Inferior parietal cortex (tissue), 1 donor: ENCODE measurements around the gene TMEM179.

Source experiments
- DNase-seq: peaks from one replicate; pipeline ENCODE4 v3.0.0-alpha.2; 2016; ENCODE audit errors: extremely low spot score

Gene TMEM179

DNA sequence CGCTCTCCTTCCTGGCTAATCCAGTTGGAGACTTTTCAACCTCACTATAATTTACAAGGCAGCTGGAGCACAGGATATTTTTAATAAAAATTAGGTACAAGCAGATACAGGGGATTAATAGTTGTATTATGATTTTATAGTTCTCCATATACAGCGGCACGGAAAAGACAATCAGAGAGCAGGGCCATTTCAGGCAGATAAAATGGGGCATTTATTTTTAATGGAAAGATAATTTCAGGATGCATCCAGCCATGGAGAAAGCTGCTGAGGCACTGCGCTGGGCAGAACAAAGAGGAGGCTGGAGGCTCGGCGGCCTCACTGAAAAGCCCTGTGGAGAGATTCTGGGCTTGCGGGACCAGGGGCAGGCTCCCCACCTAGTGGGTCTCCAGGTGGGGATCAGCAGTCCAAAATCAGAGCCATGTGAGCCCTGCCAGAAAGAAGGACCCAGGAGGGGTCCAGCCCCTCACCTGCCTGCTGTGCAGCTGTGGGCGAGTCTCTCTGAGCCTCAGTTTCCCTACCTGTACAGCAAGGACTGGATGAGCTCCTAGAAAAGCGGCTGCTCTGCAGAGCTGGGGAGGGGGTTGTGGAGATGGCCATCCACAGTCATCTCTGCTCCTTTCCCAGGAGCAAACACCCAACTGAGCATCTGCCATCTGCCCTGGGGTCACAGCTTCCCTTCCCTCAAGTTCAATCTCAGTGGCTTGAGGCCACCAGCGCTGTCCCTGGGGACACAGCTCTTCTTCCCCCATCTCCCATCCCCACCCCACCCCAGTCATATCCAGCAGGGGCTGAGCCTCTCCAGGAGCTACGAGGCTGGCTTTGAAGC lies 48.9 kb downstream of the TMEM179 start:
- no peak for DNase-seq

DNA sequence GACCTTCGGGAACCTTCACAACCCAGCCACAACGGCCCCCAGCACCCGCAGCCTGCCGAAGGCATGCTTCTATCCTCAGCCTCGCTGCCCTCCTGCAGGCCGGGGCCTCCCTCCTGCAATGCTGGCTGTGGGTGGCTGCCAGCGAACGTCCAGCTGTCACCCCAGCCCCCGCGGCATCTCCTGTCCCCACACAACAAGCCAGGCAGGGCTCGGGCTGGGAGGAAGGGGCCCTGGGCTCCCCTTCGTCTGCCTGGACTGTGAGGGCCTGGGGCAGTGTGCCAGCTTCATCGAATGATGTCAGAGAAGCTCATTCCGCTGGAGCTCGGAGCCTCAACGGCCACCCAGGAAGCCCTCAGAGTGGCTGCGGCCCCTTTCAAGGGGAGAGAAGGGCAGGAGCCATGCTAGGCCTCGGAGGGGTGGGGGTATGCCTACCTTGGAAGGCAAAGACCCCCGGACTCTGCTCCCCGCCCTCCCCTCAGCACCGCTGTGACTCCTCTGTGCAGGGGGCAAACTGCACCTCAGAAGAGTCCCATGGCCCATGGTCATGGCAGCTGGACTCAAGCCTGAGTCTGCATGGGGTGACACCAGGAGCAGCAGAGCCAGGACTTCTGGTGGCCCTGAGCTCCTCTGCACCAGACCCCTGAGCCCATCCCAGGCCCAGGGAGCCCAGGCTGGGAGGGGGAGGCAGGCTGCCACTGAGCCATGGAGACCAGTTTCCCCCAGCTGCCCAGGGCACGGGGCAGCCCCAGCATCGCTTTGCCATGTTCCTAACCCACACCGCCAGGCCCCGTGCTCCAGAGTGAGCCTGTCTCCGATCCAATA lies 49.8 kb downstream of the TMEM179 start:
- DNase-seq = no peak

DNA sequence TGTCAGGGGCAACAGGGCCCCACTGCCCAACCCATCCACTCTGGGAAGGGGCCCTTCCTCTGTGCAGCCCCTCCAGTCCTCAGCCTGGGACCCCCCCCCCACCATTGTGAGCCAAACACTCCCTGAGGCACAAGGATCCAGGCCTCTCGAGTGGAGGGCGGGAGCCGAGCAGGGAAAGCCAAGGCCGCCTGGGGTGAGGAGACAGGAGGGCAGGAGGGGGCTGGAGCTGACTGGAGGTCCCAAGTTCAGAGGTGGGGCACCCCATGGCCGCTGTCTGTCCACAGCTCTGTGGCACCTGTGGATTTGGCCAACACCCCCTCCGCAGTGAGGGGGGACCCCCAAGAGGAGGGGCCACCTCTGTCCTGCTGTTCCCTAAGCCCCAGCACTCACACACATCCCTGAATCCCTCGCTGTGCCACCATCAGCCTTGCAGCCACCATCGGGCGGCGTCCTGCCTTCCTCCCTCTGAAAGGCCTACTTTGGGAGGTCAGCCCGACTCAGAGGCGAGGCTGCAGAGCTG lies 50.4 kb downstream of the TMEM179 start:
- DNase-seq = no peak

DNA sequence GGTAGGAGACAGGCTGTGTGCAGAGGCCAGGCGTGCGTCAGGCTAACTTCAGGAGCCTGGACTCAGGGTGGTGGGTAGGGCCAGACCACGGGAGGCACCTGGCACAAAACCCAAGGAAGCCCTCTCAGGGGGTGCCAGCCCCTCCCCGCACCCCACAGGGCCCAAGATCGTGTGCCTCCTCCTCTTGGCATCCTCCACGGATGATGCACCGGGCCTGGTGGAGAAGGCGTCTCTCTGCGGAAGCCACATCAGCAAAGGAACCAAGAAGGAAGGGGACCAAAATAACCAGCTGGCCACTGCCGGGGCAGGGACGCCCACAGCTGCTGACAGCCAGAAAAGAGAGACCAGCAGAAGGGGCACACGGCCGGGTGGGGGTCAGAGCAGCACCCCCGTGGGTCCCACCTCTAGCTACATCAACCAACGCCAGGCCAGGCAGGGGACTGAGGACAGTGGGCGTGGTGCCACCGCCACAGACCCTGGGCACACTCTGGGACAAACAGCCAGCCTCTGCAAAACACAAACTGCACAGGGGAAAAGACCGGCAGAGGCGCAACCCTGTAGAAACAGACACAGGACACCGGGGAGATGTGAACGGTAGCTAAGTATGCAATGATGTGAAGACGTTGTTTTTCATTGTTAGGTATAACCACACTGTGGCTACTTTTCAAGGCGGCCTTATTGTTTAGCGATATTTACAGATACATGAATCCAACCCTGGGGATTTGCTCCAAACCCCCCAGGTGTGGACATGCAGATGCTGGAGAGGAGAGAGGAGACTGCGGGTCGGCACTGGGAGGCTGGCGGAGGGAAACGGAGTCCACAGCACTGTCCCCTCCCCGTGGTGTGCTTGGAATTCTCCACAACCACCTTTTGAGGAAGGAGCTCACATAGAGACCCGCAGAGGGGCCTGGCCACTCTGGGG lies 51.1 kb downstream of the TMEM179 start:
- no peak for DNase-seq

DNA sequence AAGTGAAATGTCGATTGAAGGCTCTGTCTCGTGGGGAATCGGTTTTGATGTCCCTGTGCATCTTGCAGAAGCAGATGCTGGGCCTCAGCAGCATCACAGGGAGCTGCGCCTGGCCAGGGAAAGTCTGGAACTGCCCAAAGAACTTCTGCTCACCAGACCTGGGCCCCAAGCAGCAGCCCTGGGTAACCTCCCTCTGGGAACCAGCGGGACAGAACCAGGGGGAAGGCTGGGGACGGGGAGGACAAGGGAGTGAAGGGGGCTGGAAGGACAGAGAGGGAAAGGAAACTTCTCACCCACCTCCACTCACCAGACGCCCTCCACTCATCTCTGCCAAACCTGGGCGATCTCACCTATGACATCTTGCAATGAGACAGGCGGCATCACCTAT lies 51.8 kb downstream of the TMEM179 start:
- no peak for DNase-seq

DNA sequence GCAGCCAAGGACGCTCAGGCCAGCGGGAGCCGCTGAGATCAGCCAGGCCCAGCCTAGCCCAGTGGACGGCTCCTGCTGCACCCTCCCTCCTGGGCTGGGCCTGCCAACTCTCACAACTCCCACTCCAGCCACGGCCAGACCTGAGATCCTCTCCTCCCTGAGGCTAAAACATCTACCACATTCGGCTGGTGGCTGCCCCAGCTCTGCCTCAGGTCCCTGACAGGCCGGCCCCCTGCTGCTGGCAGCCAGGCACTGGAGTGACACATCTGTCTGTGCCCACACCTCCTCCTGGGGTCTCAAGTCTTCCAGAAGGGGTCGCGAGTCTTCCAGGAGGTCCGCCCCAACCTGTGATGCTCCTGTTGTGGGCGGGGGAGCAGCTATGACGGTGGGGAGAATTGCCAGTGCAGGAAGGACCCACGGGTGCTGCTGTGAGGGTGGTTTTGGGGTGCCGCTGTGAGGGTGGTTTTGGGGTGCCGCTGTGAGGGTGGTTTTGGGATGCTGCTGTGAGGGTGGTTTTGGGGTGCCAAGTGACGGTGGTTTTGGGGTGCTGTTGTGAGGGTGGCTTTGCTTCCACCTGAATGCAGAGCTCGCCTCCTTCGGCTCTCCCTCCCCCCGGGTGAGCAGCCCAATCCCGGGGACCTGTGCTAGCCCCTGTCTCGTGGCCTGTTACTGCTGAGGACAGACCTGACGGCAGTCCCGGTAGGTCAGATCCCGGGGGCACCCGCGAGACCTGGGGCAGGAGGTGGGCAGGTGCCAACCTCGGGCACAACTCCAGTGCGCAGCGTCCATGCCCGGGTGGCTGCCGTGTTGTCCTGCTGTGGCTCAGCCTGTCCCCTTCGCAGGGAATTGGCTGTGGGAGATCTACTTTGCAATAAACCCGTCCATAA lies 52.5 kb downstream of the TMEM179 start:
- no peak for DNase-seq

DNA sequence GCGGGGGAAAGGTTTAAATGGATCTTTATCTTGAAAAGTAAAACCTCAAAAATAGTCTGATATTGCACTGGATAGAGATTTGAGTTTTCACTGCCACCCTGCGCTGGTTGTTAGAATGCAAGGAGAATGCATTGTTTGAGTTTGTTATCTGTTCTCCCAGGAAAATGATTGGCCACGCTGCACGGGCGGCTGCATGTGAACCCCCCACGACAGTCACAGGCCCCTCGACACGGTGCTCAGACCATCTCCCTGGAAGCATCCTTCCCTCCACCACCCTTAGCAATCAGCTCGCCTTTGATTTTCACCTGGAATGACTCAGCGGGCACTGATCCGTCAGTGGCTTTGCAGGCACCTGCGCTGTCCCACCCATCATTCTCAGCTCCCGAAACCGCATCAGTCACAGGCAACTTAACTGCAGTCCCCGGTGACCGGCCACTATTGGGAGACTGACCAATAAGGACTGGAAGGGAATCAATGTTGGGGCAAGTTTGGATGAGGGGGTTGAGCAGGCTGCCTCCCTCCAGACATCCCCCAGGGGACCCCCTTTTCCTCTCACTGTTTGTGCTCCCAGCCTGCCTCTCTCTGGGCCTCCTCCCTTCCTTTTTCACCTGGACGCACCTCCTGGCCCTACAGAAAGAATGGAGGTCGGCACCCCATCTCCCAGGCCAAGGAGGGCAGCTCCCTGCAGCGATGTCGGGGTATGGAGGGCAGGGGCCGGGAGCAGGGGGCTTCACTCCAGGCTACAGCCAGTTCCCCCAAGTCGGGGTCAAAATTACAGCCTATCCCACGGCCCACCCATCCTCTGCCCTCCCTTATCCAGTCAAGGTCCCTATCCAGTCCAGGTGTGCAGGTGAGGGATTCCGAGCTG lies 53.5 kb downstream of the TMEM179 start:
- peak; percentile 17 for DNase-seq

DNA sequence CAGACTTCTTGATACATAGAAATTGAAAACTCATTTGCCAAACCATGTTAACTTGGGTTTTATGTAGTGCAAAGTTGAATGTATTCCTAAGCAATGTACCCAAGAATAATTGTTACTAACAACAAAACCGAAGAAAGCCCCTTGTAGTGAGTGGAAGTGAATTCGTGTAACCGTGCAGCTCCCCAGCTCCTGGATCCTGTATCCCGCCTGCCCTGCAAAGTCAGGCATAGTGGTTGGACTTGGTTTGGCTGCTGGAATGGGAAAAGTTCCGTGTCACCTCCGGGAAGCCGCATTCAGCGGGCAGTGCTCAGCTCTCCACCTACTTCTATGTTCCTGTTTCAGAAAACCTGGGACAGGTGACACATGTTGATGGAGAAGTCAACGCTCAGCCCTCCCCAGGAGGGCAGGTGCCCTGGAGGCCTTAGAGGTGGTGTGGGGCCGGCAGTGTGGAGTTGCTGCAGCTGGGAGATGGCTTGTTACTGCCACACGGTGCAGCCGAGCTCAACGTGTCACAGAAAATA lies 54.2 kb downstream of the TMEM179 start:
- no peak for DNase-seq

DNA sequence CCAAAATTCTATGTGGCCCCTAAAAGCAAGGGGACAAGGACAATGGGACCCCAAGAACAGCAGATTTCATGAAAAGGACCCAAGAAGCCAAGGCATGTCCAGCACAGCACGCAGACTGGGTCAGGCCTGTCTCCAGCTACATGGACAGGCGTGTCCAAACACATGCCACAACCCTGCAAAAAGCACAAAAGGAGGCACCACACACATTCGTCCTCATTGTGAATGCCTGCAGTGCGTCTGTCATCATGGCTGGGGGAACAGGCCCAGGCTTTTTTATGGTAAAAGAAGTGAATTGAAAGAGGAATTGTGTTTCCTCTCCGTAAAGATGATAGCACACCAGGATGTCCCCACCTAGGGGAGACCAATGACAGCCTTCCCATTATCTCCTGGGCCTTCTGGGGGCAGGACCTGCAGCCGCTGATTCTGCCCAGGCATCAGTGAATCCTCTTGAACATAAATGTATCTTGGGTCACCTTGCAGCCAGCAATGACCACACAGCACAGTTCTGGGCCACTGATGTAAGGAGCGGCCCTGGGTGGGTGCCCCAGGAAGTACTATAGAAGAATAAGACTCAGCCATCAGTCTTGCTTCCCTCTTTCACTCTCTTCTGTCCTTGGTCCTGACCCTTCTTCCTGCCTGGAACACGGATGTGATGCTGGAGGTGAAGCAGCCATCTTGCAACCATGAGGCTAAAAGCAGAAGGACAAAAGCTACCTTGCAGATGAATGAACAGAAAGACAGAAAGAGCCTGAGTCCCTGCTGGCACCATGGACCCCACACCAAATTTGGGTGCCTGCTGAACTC lies 54.8 kb downstream of the TMEM179 start:
- DNase-seq = no peak

DNA sequence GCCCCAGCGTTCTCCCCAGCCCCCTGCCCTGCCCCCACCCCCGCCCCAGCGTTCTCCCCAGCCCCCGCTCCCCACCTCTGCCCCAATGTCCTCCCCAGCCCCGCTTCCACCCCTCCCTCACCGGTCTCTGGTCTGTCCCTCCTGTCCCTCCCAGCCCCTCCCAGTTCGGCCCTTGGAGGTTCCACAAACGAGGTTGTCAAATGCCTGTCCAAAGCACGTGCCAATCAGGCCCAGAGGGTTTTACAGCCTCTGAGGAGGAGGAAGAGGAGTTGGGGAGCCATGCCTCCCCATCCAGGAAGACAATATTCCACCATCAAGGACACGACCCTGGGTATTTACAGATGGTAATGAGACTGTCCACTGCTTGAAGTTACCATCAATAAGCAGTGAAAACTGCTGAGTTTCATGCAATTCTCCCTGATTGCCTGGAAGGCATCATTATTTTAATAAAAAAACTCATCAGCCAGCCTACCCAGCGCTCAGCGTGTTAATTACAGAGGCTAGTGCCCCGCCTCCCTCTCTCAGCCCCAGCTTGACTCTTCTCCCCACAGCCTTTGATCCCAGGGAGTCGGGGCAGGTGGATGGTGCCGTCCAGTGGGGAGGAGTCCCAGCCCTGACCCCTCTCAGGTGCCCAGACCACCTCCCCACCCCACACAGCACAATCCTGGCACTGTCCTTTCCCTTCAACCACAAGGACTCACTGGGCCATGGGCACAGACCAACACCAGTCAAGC lies 55.6 kb downstream of the TMEM179 start:
- DNase-seq = no peak

DNA sequence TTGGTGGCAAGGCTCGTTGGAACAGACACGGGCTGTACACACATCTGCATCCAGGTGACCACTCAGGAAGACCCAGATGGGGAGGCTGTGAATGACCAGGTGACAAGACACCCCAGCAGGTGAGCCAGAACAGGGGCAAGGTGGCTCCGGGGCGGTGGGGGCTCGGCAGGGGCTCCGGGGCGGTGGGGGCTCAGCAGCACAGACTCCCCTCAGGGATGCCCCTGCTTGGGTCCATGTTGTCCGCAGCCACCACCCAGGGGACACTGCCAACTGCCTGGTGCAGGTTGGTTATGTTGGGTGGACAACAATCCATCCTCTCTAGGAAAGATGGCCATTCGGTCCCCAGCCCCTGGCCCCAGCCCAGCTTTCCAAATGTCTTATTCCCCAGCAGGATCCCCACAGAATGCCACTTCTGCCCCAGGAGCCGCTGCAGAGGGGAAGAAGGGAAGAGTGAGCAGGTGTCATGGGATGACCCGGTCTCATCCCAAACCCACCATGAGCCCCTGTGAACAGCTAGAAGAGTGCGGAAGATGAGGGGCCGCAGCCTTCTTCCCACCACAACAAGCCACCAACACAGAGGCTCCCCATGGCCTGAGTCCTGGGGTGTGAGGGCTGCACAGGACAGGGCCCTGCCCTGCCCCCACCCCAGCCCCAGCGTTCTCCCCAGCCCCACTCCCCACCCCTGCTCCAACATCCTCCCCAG lies 56.4 kb downstream of the TMEM179 start:
- DNase-seq = no peak

DNA sequence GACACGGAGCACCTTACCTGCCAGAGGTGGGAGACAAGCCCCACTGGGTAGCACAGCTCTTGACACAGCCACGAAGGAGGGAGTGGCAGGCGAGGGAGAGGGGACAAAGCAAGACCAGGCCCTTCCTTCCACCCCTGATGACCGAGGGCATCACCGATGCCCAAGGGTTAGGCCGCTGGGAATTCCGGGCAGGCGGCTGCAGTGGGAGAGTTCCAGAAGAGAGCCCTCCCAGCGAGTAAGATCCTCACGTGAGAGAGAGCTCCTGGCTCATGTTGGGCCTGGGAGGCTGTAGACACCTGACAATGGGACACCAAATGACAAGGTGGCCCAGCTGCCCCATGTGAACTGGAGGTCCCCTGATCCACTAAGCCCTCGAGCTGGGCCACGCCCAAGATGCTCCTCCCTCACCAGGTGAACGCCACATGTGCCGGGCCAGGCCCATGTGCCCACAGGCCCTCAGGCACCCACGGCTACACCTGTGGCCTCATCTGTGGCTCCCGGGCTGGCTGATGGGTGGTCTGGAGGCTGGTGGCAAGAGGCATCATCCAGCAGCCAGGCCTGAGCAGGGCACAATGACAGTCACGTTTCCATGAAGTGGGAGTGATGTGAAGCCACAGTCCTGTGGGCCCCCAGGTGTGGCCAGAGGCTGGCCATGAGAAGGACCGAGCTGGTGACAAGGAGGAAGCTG lies 57.1 kb downstream of the TMEM179 start:
- DNase-seq = no peak

DNA sequence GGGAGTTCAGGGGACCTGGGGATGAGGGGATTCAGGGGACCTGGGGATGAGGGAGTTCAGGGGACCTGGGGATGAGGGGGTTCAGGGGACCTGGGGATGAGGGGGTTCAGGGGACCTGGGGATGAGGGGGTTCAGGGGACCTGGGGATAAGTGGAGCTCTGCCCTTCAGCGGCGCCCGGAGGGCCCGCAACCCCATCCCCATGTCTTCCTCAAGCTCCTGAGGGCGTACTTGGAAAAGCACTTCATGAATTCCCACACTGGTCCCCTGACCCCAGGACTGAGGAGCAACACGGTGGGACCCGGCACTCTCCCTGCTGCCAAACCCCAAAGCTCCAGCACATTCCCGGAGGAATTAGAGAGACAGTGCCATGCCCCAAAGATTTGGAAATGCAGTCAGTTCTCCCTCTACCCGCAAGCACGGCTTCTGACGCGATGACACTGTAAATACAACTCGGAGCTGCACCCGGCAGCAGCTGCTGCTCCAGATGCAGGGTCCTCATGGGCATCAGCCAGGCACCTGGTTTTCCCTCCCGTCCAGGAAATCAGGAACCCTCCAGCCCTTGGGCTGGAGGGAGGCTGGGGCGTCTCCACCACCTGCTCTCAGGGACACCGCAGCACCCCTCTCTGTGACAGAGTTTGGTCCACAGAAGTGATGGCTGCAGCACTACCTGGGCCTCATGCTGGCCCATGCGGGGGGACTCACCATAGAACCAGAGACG lies 57.8 kb downstream of the TMEM179 start:
- DNase-seq = no peak

DNA sequence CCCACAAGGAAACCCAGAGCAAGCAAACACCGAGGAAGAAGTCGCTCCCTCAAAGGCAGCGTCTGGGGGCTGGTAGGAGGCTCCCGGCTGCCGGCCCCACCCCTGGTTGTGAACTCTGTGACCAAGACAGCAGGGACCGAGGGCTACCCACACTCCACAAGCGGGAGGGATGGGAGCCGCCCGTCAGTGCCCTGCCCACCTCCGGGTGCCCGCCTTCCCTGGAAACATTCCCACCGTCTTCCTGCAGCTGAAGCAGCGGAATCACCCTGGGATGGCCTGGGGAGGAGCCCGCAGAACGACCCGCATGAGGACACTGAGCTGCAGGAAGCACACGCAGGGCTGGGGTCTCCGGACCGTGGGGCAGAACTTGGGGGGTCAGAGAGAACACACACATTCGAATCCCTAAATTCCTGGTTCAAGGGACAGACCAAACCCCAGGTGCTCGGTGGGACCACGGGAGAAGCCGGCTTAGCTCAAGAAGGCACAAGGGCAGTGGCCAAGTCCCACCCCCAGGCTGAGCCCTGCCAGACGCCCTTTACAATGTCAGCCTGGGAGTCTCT lies 58.5 kb downstream of the TMEM179 start:
- DNase-seq = no peak

DNA sequence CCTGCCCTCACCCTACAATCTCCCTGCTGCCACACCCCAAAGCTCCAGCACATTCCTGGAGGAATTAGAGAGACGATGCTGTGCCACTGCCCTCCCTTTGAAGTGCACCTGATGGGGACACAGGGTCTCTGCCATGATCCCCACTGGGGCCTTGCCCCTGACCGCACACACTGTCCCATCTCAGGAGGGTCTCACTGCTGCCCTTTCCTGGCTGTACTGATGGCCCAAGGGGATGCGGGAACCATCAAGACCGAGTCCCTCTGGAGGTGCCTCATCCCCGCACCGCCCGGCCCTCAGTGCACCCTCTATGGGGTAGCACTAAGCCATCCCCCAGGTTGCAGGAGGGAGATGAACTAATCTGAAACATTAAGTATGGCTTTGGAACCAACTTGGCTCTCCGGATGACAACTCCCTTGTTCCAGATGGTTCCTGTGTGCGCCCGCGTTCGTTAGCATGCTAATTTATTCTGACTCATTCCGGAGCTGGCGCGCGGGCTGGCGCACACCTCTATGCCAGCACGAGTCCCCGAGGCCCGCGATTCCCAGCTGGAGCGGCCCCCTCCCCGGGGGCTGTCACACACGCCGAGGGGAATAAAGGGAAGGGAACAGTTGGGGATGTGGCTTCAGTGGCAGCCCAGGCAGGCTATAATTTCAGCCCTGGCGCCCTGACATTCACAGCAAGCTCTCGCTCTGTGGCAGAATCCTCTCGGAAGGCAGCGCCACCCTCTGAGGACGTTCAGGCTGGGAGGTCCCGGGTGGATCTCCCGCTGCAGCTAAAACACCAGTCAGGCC lies 59.2 kb downstream of the TMEM179 start:
- peak; percentile 59 for DNase-seq
